ENCODE measurements around the gene RFNG. TPM values are rescaled to one million over a fixed set of nuclear protein-coding genes. Genes with fewer than 3 reads are reported as not detected.

RFNG gene
- total and polyA plus RNA-seq, 2 of the 13 experiments (the other 11 are each of a cell fraction or from before 2014, with no cell fraction given) = 61.4 to 64.0 TPM

DNA sequence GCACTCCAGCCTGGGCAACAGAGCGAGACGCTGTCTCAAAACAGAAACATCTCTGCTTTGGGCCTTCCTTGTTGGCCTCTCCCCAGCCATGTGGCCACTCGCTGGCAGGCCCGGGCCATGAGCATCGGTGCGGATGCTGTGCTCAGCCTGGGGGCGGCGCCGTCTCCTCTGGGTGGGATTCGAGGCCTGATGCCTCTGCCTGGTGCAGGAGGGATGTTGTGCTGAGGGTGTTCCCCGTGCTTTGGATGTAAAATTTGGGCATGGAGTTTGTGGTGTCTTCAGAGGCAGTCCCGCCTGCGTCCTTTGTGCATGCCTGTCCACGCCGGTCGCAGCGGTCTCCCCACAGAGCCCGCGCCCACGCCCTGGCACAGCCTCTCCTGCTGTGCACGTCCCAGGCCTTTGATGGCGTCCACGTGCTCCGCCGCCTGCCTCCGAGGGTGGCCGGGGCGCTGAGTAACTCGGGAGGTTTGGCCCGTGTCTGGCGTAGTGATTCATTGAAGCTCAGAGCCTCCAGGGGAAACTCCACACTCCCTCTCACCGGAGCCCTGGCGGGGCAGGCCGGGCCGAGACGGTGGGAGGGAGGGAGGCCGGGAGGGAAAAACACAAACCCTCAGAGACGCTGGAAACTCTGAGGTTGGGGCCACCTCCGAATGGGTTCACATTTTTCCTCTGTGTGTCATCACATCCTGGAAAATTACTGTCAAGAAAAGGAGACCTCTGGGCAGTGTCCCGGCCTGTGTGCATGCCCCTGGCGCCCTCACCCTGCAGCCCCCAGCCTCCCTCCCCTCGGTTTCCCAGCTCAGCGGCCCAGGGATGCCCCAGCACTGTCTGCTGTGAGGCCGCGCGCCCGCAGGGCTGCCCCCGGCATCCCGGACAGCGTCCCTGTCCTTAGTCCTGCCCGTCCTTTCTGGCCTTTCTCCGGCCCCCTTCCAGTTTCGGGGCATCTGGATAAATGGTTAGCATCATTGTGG, 47.9 kb downstream of the RFNG start (continued):
- TF ChIP-seq, protein P1, sequence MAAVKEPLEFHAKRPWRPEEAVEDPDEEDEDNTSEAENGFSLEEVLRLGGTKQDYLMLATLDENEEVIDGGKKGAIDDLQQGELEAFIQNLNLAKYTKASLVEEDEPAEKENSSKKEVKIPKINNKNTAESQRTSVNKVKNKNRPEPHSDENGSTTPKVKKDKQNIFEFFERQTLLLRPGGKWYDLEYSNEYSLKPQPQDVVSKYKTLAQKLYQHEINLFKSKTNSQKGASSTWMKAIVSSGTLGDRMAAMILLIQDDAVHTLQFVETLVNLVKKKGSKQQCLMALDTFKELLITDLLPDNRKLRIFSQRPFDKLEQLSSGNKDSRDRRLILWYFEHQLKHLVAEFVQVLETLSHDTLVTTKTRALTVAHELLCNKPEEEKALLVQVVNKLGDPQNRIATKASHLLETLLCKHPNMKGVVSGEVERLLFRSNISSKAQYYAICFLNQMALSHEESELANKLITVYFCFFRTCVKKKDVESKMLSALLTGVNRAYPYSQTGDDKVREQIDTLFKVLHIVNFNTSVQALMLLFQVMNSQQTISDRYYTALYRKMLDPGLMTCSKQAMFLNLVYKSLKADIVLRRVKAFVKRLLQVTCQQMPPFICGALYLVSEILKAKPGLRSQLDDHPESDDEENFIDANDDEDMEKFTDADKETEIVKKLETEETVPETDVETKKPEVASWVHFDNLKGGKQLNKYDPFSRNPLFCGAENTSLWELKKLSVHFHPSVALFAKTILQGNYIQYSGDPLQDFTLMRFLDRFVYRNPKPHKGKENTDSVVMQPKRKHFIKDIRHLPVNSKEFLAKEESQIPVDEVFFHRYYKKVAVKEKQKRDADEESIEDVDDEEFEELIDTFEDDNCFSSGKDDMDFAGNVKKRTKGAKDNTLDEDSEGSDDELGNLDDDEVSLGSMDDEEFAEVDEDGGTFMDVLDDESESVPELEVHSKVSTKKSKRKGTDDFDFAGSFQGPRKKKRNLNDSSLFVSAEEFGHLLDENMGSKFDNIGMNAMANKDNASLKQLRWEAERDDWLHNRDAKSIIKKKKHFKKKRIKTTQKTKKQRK (IDR thresholded peaks at IDR 0.05; ENCODE audit: low read length) = no peak
- TF ChIP-seq, protein P2, sequence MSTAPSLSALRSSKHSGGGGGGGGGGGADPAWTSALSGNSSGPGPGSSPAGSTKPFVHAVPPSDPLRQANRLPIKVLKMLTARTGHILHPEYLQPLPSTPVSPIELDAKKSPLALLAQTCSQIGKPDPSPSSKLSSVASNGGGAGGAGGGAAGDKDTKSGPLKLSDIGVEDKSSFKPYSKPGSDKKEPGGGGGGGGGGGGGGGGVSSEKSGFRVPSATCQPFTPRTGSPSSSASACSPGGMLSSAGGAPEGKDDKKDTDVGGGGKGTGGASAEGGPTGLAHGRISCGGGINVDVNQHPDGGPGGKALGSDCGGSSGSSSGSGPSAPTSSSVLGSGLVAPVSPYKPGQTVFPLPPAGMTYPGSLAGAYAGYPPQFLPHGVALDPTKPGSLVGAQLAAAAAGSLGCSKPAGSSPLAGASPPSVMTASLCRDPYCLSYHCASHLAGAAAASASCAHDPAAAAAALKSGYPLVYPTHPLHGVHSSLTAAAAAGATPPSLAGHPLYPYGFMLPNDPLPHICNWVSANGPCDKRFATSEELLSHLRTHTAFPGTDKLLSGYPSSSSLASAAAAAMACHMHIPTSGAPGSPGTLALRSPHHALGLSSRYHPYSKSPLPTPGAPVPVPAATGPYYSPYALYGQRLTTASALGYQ (CRISPR knock-in tag; IDR thresholded peaks at IDR 0.05) = peak; percentile 76; the same call in 1 of the 2 replicates
- TF ChIP-seq YY1 (IDR thresholded peaks at IDR 0.05; ENCODE audit: insufficient read depth, insufficient replicate concordance, low read depth, low read length) = peak; percentile 10
- TF ChIP-seq RBM39 (IDR thresholded peaks at IDR 0.05; ENCODE audit: low read depth, low read length, poor library complexity, severe bottlenecking) = peak; percentile 58
- TF ChIP-seq, protein P3, sequence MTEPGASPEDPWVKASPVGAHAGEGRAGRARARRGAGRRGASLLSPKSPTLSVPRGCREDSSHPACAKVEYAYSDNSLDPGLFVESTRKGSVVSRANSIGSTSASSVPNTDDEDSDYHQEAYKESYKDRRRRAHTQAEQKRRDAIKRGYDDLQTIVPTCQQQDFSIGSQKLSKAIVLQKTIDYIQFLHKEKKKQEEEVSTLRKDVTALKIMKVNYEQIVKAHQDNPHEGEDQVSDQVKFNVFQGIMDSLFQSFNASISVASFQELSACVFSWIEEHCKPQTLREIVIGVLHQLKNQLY (CRISPR knock-in tag; IDR thresholded peaks at IDR 0.05) = peak; percentile 96
- TF ChIP-seq TCF7 (IDR thresholded peaks at IDR 0.05; ENCODE audit: low read depth) = peak; percentile 81
- TF ChIP-seq ZNF746 (CRISPR knock-in tag; IDR thresholded peaks at IDR 0.05) = peak; percentile 90
- TF ChIP-seq, protein P4, sequence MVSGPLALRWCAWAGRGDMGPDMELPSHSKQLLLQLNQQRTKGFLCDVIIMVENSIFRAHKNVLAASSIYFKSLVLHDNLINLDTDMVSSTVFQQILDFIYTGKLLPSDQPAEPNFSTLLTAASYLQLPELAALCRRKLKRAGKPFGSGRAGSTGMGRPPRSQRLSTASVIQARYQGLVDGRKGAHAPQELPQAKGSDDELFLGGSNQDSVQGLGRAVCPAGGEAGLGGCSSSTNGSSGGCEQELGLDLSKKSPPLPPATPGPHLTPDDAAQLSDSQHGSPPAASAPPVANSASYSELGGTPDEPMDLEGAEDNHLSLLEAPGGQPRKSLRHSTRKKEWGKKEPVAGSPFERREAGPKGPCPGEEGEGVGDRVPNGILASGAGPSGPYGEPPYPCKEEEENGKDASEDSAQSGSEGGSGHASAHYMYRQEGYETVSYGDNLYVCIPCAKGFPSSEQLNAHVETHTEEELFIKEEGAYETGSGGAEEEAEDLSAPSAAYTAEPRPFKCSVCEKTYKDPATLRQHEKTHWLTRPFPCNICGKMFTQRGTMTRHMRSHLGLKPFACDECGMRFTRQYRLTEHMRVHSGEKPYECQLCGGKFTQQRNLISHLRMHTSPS (CRISPR knock-in tag; IDR thresholded peaks at IDR 0.05; ENCODE audit: low read depth) = peak; percentile 94
- peak; percentile 84 for TF ChIP-seq ZNF878 (CRISPR knock-in tag; IDR thresholded peaks at IDR 0.05)
- TF ChIP-seq HES4 (CRISPR knock-in tag; IDR thresholded peaks at IDR 0.05; ENCODE audit: borderline replicate concordance) = 0 out of 2 replicates have a peak, but pooled peaks have one; percentile 17
- no peak for TF ChIP-seq HCFC1 (IDR thresholded peaks at IDR 0.05; ENCODE audit: low read depth, low read length)
- no peak for TF ChIP-seq TCF12 (IDR thresholded peaks at IDR 0.05)
- no peak for TF ChIP-seq TCF12 (CRISPR knock-in tag; IDR thresholded peaks at IDR 0.05)
- TF ChIP-seq ZNF75D (CRISPR knock-in tag; IDR thresholded peaks at IDR 0.05; ENCODE audit: borderline replicate concordance) = 0 out of 2 replicates have a peak, but pooled peaks have one; percentile 28
- TF ChIP-seq, protein P5, sequence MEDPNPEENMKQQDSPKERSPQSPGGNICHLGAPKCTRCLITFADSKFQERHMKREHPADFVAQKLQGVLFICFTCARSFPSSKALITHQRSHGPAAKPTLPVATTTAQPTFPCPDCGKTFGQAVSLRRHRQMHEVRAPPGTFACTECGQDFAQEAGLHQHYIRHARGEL (CRISPR knock-in tag; IDR thresholded peaks at IDR 0.05) = peak; percentile 62; the same call in 1 of the 2 replicates
- TF ChIP-seq AGO2 (optimal IDR thresholded peaks at IDR 0.05; ENCODE audit: low read depth, low read length) = peak; percentile 98
- TF ChIP-seq, protein P6, sequence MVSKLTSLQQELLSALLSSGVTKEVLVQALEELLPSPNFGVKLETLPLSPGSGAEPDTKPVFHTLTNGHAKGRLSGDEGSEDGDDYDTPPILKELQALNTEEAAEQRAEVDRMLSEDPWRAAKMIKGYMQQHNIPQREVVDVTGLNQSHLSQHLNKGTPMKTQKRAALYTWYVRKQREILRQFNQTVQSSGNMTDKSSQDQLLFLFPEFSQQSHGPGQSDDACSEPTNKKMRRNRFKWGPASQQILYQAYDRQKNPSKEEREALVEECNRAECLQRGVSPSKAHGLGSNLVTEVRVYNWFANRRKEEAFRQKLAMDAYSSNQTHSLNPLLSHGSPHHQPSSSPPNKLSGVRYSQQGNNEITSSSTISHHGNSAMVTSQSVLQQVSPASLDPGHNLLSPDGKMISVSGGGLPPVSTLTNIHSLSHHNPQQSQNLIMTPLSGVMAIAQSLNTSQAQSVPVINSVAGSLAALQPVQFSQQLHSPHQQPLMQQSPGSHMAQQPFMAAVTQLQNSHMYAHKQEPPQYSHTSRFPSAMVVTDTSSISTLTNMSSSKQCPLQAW (CRISPR knock-in tag; IDR thresholded peaks at IDR 0.05) = 0 out of 2 replicates have a peak, but pooled peaks have one; percentile 34
- no peak for TF ChIP-seq ZNF816 (CRISPR knock-in tag; IDR thresholded peaks at IDR 0.05; ENCODE audit: borderline replicate concordance)
